Measurements from ENCODE around the gene IL31RA.
"Not testable (repeated sequence)": the region's sequence is repeated elsewhere in the genome, so short reads cannot be mapped to it uniquely, and the experiment has no call there.

IL31RA gene

GRCh38 chr5:55850839-55851674 lies at the start of gene IL31RA:
Gene IL31RA, plus strand, starts transcription at chr5:55851357. Its CDS starts 214 bp downstream, at chr5:55851571.
- Histone ChIP-seq H3K9me3 (no peaks in the 10 kb centered on the region), H3K4me3 (ENCODE audit: low read depth in 1 of 2, low read length in 1 of 2) (no peak within 1 kb of the TSS), H3K27me3 (peaks cover 77% of the 10 kb centered on the region), H3K27ac (no peak within 1 kb of the TSS), H3K4me1 (ENCODE audit: control insufficient read depth in 1 of 2, insufficient read depth in 1 of 2, low read depth in 1 of 2, low read length in 1 of 2) (no peaks in the 10 kb centered on the region), H3K36me3 (no peaks in the 10 kb centered on the region)
- no peak for TF ChIP-seq CTCF (IDR thresholded peaks at IDR 0.05)

DNA sequence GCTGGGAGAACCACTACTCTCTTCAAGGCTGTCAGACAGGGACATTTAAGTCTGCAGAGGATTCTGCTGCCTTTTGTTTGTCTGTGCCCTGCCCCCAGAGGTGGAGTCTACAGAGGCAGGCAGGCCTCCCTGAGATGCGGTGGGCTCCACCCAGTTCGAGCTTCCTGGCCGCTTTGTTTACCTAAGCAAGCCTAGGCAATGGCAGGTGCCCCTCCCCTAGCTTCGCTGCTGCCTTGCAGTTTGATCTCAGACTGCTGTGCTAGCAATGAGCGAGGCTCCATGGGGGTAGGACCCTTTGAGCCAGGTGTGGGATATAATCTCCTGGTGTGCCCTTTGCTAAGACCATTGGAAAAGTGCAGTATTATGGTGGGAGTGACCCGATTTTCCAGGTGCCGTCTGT lies 42.3 kb upstream of the IL31RA start:
- not testable (repeated sequence) for H3K4me3 ChIP-seq (ENCODE audit: low read depth in 1 of 2, low read length in 1 of 2); H3K27me3 ChIP-seq; H3K27ac ChIP-seq; H3K9me3 ChIP-seq; H3K4me1 ChIP-seq (ENCODE audit: control insufficient read depth in 1 of 2, insufficient read depth in 1 of 2, low read depth in 1 of 2, low read length in 1 of 2); H3K36me3 ChIP-seq

DNA sequence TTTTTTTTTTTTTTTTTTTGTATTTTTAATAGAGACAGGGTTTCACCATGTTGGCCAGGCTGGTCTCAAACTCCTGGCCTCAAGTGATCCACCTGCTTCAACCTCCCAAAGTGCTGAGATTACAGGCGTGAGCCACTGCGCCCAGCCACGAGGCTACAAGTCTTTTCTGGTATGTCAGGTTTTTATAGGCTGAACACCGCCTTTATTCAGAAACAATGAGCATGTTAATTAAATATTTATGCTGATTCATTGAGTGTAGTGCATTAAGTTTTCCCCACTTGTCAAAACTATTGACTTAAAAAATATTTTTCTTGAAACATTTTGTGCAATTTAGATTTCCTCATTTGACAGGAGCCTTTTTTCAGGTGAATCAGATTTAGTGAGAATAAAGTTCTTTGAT lies 35.2 kb upstream of the IL31RA start:
- H3K27me3 ChIP-seq, result peaks cover 41% of the 10 kb centered on the region
- not testable (repeated sequence) for H3K36me3 ChIP-seq; H3K9me3 ChIP-seq; H3K4me3 ChIP-seq (ENCODE audit: low read depth in 1 of 2, low read length in 1 of 2); H3K27ac ChIP-seq; H3K4me1 ChIP-seq (ENCODE audit: control insufficient read depth in 1 of 2, insufficient read depth in 1 of 2, low read depth in 1 of 2, low read length in 1 of 2)

GRCh38 chr5:55816342-55816741 lies 34.8 kb upstream of the IL31RA start:
- H3K9me3 ChIP-seq, result no peaks in the 10 kb centered on the region
- H3K27ac ChIP-seq, result no peak overlapping the region
- H3K4me3 ChIP-seq (ENCODE audit: low read depth in 1 of 2, low read length in 1 of 2), result no peak overlapping the region
- TF ChIP-seq CTCF (IDR thresholded peaks at IDR 0.05), result no peak
- H3K4me1 ChIP-seq (ENCODE audit: control insufficient read depth in 1 of 2, insufficient read depth in 1 of 2, low read depth in 1 of 2, low read length in 1 of 2), result no peaks in the 10 kb centered on the region
- H3K36me3 ChIP-seq, result no peaks in the 10 kb centered on the region
- H3K27me3 ChIP-seq, result peaks cover 44% of the 10 kb centered on the region

- Histone ChIP-seq H3K27ac (no peak overlapping the region), H3K4me1 (ENCODE audit: control insufficient read depth in 1 of 2, insufficient read depth in 1 of 2, low read depth in 1 of 2, low read length in 1 of 2) (peaks cover 0 to 4% of the 10 kb centered on the region in 2 experiments), H3K9me3 (no peaks in the 10 kb centered on the region), H3K27me3 (peaks cover 49% of the 10 kb centered on the region), H3K36me3 (no peaks in the 10 kb centered on the region), H3K4me3 (ENCODE audit: low read depth in 1 of 2, low read length in 1 of 2) (no peak overlapping the region)
- TF ChIP-seq CTCF (IDR thresholded peaks at IDR 0.05), result no peak
Observed at GRCh38 chr5:55817030-55817429, 34.1 kb upstream of the IL31RA start.

GRCh38 chr5:55820488-55820887 lies 30.7 kb upstream of the IL31RA start:
- Histone ChIP-seq H3K4me3 (ENCODE audit: low read depth in 1 of 2, low read length in 1 of 2) (no peak overlapping the region), H3K4me1 (ENCODE audit: control insufficient read depth in 1 of 2, insufficient read depth in 1 of 2, low read depth in 1 of 2, low read length in 1 of 2) (peaks cover 0 to 4% of the 10 kb centered on the region in 2 experiments), H3K27ac (no peak overlapping the region), H3K27me3 (peaks cover 66% of the 10 kb centered on the region), H3K36me3 (no peaks in the 10 kb centered on the region), H3K9me3 (no peaks in the 10 kb centered on the region)
- TF ChIP-seq CTCF (IDR thresholded peaks at IDR 0.05), result no peak
